Measurements from ENCODE around the gene SOX6.

The SOX6 gene

GRCh38 chr11:15932417-15932816, 423.9 kb downstream of the SOX6 start:
- Histone ChIP-seq H3K27me3 (ENCODE audit: insufficient read depth, low read length, poor library complexity, severe bottlenecking) (no peaks in the 10 kb centered on the region), H3K79me2 (ENCODE audit: insufficient read depth, low read length) (no peaks in the 10 kb centered on the region), H4K20me1 (ENCODE audit: insufficient read depth, low read length, poor library complexity, severe bottlenecking) (no peaks in the 10 kb centered on the region), H3K4me3 (ENCODE audit: low read length, poor library complexity, severe bottlenecking) (no peak overlapping the region), H3K9ac (ENCODE audit: low read depth, low read length, poor library complexity, severe bottlenecking) (no peak overlapping the region), H3K9me3 (ENCODE audit: insufficient read depth, low read depth, low read length) (no peaks in the 10 kb centered on the region), H3K4me2 (ENCODE audit: low read depth, low read length, poor library complexity, severe bottlenecking) (no peak overlapping the region), H3K4me1 (ENCODE audit: insufficient read depth, low read length, poor library complexity, severe bottlenecking) (no peaks in the 10 kb centered on the region), H3K36me3 (ENCODE audit: insufficient read depth, low read length) (no peaks in the 10 kb centered on the region), H3F3A (ENCODE audit: low read depth) (no peaks in the 10 kb centered on the region), H3K9me2 (replicated peaks; ENCODE audit: low read depth, low read length) (no peaks in the 10 kb centered on the region), H2AFZ (ENCODE audit: low read length) (no peak overlapping the region)
- TF ChIP-seq EZH2phosphoT487 (IDR thresholded peaks at IDR 0.05; ENCODE audit: borderline replicate concordance) (no peak), CTCF (conservative IDR thresholded peaks at IDR 0.05; ENCODE audit: low read length) (no peak)

DNA sequence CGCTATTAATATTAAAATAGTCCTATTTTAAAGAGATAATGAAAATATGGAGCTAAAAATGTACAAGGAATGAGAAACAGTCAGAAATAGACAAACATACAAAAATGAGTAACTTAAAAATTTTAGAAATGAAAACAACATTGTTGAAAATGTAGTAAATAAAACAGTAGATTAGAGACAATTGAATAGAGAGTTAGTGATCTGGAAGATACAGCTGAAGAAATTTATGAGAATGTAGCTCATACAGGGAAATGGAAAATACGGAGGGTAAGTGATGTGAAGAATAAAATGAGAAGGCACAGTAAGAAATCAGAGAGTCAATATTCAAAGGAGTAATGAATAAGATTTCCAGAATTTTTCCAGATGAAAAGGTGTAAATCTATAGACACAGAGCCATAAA, 424.8 kb downstream of the SOX6 start:
- H3K79me2 ChIP-seq (ENCODE audit: insufficient read depth, low read length): no peaks in the 10 kb centered on the region
- TF ChIP-seq CTCF (conservative IDR thresholded peaks at IDR 0.05; ENCODE audit: low read length) (no peak), EZH2phosphoT487 (IDR thresholded peaks at IDR 0.05; ENCODE audit: borderline replicate concordance) (no peak)
- H3K9me2 ChIP-seq (replicated peaks; ENCODE audit: low read depth, low read length): no peaks in the 10 kb centered on the region
- no peak overlapping the region for H3K4me3 ChIP-seq (ENCODE audit: low read length, poor library complexity, severe bottlenecking)
- no peaks in the 10 kb centered on the region for H3K36me3 ChIP-seq (ENCODE audit: insufficient read depth, low read length)
- no peak overlapping the region for H3K4me2 ChIP-seq (ENCODE audit: low read depth, low read length, poor library complexity, severe bottlenecking)
- no peak overlapping the region for H3K9ac ChIP-seq (ENCODE audit: low read depth, low read length, poor library complexity, severe bottlenecking)
- no peaks in the 10 kb centered on the region for H4K20me1 ChIP-seq (ENCODE audit: insufficient read depth, low read length, poor library complexity, severe bottlenecking)
- H2AFZ ChIP-seq (ENCODE audit: low read length): no peak overlapping the region
- no peaks in the 10 kb centered on the region for H3K9me3 ChIP-seq (ENCODE audit: insufficient read depth, low read depth, low read length)
- no peaks in the 10 kb centered on the region for H3K4me1 ChIP-seq (ENCODE audit: insufficient read depth, low read length, poor library complexity, severe bottlenecking)
- no peaks in the 10 kb centered on the region for H3F3A ChIP-seq (ENCODE audit: low read depth)
- no peaks in the 10 kb centered on the region for H3K27me3 ChIP-seq (ENCODE audit: insufficient read depth, low read length, poor library complexity, severe bottlenecking)

DNA sequence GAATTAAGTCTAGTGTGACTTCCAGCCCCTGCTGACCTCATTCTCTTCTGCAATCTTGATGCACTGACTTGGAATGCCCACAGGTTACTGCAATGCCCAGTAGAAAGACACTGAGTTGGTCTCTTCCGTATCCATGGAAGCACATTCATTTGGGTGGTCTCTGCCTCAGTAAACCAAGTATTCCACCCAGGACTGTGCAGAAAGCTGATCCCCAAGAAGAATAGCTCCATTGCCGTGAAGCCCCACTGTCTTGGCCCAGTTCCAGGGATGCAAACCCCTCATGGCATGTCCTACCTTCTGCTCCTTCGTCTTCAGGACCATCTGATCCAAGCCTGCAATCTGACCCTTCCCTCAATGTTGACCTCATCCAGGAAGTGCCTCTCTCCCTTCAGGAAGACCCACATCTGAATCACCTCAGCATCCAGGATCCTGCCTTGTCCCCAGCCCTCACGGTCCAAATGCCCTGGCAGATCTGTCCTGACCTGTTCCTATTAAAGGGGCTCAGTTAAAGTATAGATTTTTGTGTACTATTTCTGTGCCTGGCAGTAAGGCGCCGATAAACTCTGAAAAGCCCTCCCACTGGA, 425.8 kb downstream of the SOX6 start:
- no peak overlapping the region for H3K9ac ChIP-seq (ENCODE audit: low read depth, low read length, poor library complexity, severe bottlenecking)
- H2AFZ ChIP-seq (ENCODE audit: low read length): no peak overlapping the region
- no peaks in the 10 kb centered on the region for H3K9me3 ChIP-seq (ENCODE audit: insufficient read depth, low read depth, low read length)
- no peaks in the 10 kb centered on the region for H3K9me2 ChIP-seq (replicated peaks; ENCODE audit: low read depth, low read length)
- H3K4me3 ChIP-seq (ENCODE audit: low read length, poor library complexity, severe bottlenecking): no peak overlapping the region
- H3F3A ChIP-seq (ENCODE audit: low read depth): no peaks in the 10 kb centered on the region
- H3K4me1 ChIP-seq (ENCODE audit: insufficient read depth, low read length, poor library complexity, severe bottlenecking): no peaks in the 10 kb centered on the region
- TF ChIP-seq CTCF (conservative IDR thresholded peaks at IDR 0.05; ENCODE audit: low read length) (no peak), EZH2phosphoT487 (IDR thresholded peaks at IDR 0.05; ENCODE audit: borderline replicate concordance) (no peak)
- no peak overlapping the region for H3K4me2 ChIP-seq (ENCODE audit: low read depth, low read length, poor library complexity, severe bottlenecking)
- H3K36me3 ChIP-seq (ENCODE audit: insufficient read depth, low read length): no peaks in the 10 kb centered on the region
- H4K20me1 ChIP-seq (ENCODE audit: insufficient read depth, low read length, poor library complexity, severe bottlenecking): no peaks in the 10 kb centered on the region
- no peaks in the 10 kb centered on the region for H3K79me2 ChIP-seq (ENCODE audit: insufficient read depth, low read length)
- H3K27me3 ChIP-seq (ENCODE audit: insufficient read depth, low read length, poor library complexity, severe bottlenecking): no peaks in the 10 kb centered on the region

All from Loucy (cell line).